Measurements from ENCODE around the gene MFSD2B.
"Not testable (repeated sequence)": the region's sequence is repeated elsewhere in the genome, so short reads cannot be mapped to it uniquely, and the experiment has no call there.

MFSD2B gene

GRCh38 chr2:24020244-24020643, 10.4 kb downstream of the MFSD2B start:
- peak; percentile 12 for DNase-seq

DNA sequence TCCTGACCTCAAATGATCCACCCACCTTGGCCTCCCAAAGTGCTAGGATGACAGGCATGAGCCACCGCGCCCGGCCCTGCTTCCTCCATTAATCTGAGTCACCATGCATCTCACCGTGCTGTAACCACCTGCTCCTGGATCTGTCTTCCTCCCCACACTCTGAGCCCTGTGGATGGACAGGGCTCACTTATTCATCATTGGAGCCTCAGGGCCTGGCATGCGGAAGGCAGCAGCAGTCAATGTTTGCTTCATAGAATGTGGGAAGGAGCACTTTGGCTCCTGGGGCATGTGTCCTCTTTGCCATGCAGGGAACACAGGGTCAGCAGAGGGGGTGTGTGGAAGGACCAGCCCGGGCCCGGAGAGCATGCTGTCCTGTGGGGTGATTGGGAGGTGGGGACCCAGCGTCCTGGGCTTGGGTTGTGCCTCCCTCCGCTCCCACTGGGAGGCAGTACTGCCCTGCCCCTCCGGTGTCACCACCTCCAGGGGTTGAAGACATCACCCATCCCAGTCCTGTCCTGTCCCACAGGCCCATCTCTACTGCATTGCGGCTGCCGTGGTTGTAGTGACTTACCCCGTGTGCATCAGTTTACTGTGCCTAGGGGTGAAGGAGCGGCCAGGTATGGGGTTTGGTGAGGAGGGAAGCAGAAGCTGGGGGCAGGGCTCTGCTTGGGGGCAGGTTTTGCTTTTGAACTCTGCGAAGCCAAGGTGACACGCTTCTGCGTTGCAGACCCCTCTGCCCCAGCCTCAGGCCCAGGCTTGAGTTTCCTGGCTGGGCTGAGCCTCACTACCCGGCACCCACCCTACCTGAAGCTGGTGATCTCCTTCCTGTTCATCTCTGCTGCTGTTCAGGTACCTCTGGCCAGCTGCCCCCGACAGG, 11.5 kb downstream of the MFSD2B start:
- DNase-seq, result peak; percentile 74

DNA sequence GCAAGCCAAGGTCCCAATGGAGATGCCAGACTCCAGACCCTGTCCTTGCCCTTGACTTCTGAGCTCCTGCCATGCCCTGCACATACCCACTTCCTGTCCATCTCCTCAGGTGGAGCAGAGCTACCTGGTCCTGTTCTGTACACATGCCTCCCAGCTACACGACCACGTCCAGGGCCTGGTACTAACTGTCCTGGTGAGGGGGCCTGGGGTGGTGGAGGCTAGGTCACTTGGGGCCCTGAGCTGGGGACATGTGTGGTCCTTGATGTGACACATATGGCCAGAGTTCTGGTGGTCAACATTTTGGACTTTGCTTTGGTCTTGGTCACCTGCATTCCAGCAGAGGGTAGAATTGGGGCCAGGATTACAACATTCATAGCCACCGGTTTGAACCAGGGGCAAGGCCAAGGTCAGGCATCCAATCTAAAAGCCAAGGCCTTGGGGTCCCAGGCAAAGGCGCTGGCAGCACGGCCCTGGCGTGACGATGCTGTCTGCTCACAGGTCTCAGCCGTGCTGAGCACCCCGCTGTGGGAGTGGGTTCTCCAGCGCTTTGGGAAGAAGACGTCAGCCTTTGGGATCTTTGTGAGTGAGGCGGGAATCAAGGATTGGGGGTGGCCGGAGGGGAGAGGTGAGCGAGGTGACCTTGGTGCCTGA, 12.6 kb downstream of the MFSD2B start:
- no peak for DNase-seq

DNA sequence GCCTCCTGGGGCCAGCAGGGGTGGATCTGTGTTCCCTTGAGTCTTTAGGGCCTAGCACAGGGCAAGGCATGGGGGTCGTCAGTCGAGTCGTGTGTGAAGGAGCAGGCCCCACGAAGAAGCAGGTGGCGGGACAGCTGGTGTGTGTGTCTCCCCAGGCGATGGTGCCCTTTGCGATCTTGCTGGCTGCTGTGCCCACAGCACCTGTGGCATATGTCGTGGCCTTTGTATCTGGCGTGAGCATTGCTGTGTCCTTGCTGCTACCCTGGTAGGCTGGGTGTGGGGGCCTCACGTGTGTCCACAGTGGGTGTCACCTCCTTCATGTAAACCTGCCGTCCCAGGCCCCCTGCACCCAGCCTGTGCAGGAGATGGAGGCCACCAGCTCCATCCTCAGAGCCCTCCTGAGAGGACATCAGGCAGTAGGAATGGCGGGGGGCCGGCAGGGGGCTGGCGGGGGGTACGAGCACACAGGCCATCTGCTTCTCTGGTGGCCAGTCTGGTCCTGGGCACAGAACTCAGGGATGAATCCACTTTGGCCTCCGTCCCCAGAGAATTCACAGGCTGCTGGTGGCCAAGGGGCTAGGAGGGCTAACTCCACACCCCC, 13.2 kb downstream of the MFSD2B start:
- no peak for DNase-seq

- peak; percentile 77 for DNase-seq
Measured at GRCh38 chr2:24024018-24024417, 14.1 kb downstream of the MFSD2B start.

GRCh38 chr2:24024996-24025663, 15.2 kb downstream of the MFSD2B start:
- no peak for DNase-seq

DNA sequence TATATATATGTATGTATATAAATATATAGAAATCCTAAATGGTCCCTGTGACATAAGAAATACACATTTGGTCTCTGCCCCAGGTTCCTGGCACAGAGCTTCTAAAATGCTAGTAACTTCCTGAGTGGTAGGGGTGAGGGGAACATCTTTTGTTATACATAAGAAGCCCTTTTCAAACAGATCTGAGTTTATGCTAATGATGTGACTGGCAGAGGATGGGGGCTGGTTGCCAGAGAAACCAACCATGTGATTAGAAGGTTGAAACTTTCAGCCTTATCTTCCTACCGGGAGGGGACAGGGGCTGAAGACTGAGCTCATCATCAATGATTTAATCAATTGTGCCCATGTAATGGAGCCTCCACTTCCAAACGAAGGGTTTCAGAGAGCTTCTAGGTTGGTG, 16.3 kb downstream of the MFSD2B start:
- DNase-seq, result no peak

DNA sequence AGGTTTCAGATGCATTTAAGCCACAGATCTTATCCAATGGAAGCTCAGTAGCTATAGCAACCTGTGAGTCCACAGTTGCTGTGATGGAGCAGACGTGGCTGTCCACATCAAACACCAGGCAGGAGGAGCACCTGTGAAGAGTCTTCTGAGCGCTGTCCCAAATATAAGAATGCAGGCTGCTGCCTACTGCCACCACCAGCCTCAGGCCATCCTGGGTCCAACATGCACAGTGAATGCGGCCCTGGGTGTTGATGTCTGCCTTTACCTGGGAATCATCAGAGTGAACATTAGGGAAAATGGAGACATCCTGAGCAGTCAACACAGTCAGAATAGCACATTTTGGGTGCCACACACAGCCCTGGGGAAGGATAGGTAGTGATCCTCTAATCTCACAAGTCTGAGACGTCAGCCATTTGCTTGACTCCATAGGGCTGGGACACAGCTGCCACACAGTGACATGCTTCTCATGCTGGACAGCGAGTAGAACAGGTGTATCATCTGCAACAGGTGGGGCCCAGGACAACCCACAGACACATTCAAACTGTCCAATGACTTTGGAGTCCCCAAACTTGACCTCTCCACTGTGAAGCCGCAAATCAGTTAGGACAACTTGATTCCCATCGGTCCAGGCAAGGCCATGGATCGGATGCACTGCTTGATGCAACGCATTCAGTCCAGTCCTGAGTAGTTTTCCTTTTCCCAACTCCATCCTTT, 29.1 kb downstream of the MFSD2B start:
- DNase-seq, result no peak

GRCh38 chr2:24040511-24040910, 30.6 kb downstream of the MFSD2B start:
- DNase-seq, result no peak

DNA sequence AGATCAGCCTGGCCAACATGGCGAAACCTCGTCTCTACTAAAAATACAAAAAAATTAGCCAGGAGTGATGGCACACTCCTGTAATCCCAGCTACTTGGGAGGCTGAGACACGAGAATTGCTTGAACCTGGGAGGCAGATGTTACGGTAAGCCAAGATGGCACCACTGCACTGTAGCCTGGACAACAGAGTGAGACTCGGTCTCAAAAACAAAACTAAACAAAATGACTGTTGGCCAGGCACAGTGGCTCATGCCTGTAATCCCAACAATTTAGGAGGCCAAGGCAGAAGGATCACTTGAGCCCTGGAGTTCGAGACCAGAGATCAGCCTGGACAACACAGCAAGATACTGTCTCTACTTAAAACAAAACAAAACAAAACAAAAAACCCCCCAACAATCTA, 33.2 kb downstream of the MFSD2B start:
- DNase-seq, result not testable (repeated sequence)

DNA sequence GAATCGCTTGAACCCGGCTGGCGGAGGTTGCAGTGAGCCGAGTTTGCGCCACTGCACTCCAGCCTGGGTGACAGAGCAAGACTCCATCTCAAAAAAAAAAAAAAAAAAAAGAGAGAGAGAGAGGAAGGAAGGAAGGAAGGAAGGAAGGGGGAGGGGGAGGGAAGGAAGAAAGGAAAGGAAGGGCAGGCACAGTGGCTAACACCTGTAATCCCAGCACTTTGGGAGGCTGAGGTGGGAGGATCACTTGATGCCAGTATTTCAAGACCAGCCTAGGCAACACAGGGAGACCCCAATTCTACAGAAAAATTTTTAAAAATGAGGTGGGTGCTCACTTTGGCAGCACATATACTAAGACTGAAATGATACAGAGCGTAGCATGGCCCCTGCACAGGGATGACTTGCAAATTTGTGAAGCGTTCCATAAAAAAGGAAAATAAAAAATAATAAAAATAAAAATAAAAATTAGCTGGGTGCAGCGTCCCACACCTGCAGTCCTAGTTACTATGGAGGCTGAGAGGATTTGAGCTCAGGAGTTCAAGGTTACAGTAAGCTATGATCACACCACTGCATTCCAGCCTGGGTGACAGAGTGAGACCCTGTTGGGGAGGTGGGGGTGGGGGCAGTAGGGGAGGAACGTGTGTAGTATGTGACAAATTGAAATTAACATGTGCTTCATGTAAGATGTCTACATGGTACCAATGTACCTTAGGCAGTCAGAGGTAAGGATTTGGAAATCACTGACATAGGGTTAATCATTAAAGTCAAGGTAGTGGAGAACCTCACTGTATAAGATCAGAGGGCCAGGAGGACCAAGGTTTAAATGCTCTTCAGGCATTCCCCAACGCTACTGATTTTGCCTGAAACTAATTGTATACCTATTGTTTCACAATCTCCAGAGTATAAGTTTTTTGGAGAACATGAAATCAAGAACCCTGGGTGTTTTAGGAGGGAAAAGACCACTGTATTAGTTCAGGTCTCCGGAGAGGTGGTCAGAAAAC, 35.9 kb downstream of the MFSD2B start:
- no peak for DNase-seq

DNA sequence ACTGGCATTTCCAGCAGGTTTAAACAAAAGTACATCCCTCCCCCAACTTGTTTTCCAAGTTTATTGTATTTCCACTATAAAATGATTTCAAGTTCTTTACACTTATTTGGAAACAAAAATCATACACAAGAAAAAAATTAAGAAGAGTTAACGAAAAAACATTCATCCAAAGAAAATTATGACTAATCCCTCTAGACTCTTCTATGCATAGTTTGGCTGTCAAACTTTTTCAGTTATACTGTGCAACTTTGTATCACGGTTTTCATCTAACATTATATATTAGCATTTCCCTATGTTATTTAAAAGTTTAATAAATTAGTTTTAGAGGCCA, 36.7 kb downstream of the MFSD2B start:
- no peak for DNase-seq

GRCh38 chr2:24046930-24047702, 37.2 kb downstream of the MFSD2B start, which contains the start of gene WDCP:
Gene WDCP, minus strand, starts transcription at chr2:24047391. Its CDS starts 7,897 bp downstream, at chr2:24039494.
- DNase-seq, result peak; percentile 99

GRCh38 chr2:24047703-24048033, 37.8 kb downstream of the MFSD2B start:
- DNase-seq, result no peak

GRCh38 chr2:24048769-24049484, 39.0 kb downstream of the MFSD2B start:
- no peak for DNase-seq

DNA sequence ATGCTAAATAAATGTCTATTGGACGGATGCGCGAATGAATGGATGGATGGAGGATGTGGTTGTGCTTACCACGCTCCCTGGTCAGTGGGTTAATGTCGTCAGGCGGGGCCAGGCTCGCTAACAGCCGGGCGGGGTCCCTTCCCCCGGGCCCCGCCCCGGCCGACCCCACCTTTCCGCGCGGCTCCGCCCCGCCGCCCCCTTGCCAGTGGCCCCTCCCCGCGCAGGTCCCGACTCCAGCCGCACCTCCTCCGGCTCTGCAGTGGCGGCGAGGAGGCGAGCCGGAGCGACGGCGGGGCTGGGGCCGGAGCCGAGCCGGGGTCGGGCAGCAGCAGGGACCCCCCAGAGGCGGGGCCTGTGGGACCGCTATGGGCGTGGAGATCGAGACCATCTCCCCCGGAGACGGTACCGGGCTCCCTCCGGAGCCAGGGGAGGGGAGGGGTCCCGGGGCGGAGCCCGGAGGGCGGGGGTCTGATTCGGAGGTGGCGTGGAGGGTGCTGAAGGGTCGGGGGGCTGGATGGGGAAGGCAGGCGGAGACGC, 39.7 kb downstream of the MFSD2B start, which contains the start of gene FKBP1B:
Gene FKBP1B (plus strand): TSS at position 257 of the 537 bp plus-strand sequence. CDS start 109 bp downstream, at position 366.
- DNase-seq, result peak; percentile 93

DNA sequence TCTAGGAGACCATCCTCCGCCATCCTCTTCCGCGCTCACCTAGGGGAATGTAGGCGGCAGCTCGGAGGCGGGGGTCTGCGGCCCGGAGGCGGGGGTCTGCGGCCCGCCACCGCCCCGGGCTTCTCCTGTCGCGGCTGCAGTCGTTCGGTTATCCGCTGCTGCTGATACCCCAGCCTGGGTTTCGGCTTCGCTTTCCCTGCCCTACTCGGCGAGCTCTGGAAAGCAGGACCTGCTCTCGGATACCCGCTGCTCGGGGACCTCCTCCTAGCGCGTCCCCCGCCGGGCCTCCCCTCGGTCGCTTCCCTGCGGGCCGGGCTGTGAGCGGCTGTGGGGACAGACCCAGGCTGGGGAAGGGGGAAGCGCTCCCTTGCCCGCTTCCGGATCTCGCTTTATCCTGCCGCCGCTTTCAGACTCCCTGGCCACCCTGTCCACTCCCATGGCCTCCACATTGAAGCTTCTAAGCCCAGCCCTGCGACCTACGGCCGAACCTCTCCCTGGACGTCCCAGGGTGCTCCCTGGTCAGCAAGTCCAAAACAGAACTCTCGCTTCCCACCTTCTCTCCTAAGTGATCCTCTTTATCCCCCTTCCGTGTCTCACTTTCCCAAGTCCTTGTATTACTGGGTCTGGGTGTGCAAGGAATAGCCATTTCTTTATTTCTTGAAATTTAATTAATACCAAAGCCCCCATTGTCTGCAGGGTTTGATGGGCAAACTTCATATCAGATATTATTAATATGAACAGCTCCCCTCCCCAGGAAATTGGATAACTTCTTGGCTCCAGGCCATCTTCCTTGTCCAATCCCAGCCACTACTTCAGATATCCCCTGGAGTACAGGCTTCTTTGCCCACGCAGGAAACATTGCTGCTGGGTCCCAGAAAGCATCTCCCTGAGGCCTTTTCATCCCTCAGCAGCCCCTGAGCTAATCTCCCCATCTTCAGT, 40.4 kb downstream of the MFSD2B start:
- DNase-seq, result peak; percentile 80

DNA sequence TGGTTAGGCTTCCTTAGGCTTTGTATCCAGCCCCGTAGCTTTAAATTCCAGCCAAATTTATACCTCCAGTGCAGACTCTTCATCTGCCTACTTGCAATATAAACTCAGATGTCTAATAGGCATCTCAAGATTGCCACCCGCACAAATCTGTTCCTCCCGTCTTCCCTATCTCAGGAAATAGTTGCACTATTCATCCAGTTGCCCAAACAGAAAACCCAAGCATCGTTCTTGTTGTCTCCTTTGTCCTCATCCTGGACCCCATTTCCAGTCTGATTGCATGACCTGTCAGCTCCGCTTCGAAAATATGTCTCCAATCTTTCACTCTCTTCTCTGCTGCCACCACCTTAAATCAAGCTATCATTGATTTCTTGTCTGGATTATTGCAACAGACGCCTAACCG, 41.9 kb downstream of the MFSD2B start:
- DNase-seq, result no peak
